Peyer's patch (tissue), 4 donors: ENCODE data around the gene NDUFAF8.

ENCODE experiments used
- POLR2A ChIP-seq, 2 donors: fragments of 450-650 bp; IDR thresholded peaks; one replicate each; pipeline ENCODE4 v1.5.1; 2017; ENCODE audit warnings: antibody characterized with exemption in 2 of 2, mild to moderate bottlenecking in 2 of 2, moderate library complexity in 2 of 2
- TF ChIP-seq, protein P1 (sequence below), 6 experiments: fragments of 450-650 bp in 4 of 6; fragments of 200-600 bp in 2 of 6; sonication (generic) in 1 of 6; IDR thresholded peaks; one replicate each; pipeline ENCODE4 v1.5.1; 2017 to 2019; ENCODE audit warnings: antibody characterized with exemption in 6 of 6, mild to moderate bottlenecking in 3 of 6, moderate library complexity in 1 of 6

DNA sequence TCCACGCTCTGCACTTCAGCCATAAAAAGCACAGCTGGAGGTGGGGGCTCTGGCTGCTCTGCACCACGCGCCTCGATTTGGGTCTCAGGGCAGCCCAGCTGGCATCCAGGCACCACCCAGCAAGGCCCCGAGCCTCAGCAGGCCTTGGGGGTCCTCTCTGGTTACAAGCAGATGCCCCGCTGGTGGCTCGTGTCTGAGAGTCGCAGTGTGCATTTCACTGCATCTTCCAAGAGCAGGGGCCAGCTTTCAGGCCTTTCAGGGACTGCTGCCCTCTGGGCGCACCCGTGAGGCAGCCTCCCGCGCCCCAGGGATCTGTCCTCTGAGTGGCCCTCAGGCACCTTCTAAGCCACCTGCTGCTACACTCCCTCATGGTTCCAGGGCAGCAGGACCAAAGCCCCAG, 25.5 kb downstream of the NDUFAF8 start:
- TF ChIP-seq, protein P1, sequence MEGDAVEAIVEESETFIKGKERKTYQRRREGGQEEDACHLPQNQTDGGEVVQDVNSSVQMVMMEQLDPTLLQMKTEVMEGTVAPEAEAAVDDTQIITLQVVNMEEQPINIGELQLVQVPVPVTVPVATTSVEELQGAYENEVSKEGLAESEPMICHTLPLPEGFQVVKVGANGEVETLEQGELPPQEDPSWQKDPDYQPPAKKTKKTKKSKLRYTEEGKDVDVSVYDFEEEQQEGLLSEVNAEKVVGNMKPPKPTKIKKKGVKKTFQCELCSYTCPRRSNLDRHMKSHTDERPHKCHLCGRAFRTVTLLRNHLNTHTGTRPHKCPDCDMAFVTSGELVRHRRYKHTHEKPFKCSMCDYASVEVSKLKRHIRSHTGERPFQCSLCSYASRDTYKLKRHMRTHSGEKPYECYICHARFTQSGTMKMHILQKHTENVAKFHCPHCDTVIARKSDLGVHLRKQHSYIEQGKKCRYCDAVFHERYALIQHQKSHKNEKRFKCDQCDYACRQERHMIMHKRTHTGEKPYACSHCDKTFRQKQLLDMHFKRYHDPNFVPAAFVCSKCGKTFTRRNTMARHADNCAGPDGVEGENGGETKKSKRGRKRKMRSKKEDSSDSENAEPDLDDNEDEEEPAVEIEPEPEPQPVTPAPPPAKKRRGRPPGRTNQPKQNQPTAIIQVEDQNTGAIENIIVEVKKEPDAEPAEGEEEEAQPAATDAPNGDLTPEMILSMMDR (IDR thresholded peaks at IDR 0.05) = no peak
- no peak for TF ChIP-seq POLR2A (IDR thresholded peaks at IDR 0.05)
